CD4-positive, alpha-beta T cell (primary cell): ENCODE measurements around the gene SMOC1. TPM values are rescaled to one million over a fixed set of nuclear protein-coding genes. Genes with fewer than 3 reads are reported as not detected.

ENCODE experiments used
- ATAC-seq: fragments of 200-7000 bp; cut with Tn5 transposase; one replicate; pipeline ENCODE4 v1.10.0; 2022; ENCODE audit warnings: mild to moderate bottlenecking; ENCODE audit not compliant: poor library complexity
- CTCF ChIA-PET: fragments of 350-600 bp; sonication (Branson Sonifier 250); formaldehyde crosslinking; loops from one replicate; lab custom pipeline; 2021; ENCODE audit warnings: antibody characterized with exemption, inconsistent platforms; lab: Charles Lee
- POLR2A ChIA-PET: fragments of 350-600 bp; sonication (Branson Sonifier 250); formaldehyde crosslinking; loops from one replicate; lab custom pipeline; 2021; ENCODE audit warnings: antibody characterized with exemption, inconsistent platforms; lab: Charles Lee
- DNase-seq, 14 experiments: peaks; one replicate each; pipeline ENCODE4 v3.0.0-alpha.2; 2013 to 2020; ENCODE audit warnings: mixed read lengths in 2 of 14
- H3K27ac ChIP-seq, 2 donors: one replicate each; pipeline versions ENCODE4 v1.5.1 to v1.7.0; 2013; ENCODE audit warnings: low read length in 2 of 2, low read depth in 1 of 2, mild to moderate bottlenecking in 1 of 2
- H3K27me3 ChIP-seq, 2 experiments: 1 replicate in 1 of 2; 2 replicates in 1 of 2; pipeline versions ENCODE4 v1.6.1 to v1.7.0; 2013; ENCODE audit warnings: low read length in 2 of 2, control low read depth in 1 of 2, mild to moderate bottlenecking in 1 of 2, moderate library complexity in 1 of 2; ENCODE audit not compliant: insufficient read depth in 2 of 2, control insufficient read depth in 1 of 2
- H3K36me3 ChIP-seq: one replicate; pipeline ENCODE4 v1.6.1; 2013; ENCODE audit warnings: low read length, control low read depth; ENCODE audit not compliant: insufficient read depth
- H3K4me1 ChIP-seq: one replicate; pipeline ENCODE4 v1.6.1; 2013; ENCODE audit warnings: low read length, control low read depth; ENCODE audit not compliant: insufficient read depth
- H3K4me3 ChIP-seq: one replicate; pipeline ENCODE4 v1.5.1; 2013; ENCODE audit warnings: mild to moderate bottlenecking, low read length, moderate library complexity
- H3K9me3 ChIP-seq, 2 experiments: 1 replicate in 1 of 2; 2 replicates in 1 of 2; pipeline versions ENCODE4 v1.6.1 to v1.7.0; 2013; ENCODE audit warnings: low read length in 2 of 2, mild to moderate bottlenecking in 2 of 2, control low read depth in 1 of 2, moderate library complexity in 1 of 2; ENCODE audit not compliant: control insufficient read depth in 1 of 2, insufficient read depth in 1 of 2
- H3K27ac Mint-ChIP-seq: one replicate; pipeline ENCODE4 v1.8.0; 2020; ENCODE audit warnings: mixed read lengths
- H3K27me3 Mint-ChIP-seq: one replicate; pipeline ENCODE4 v1.8.0; 2021; ENCODE audit warnings: mixed read lengths
- H3K36me3 Mint-ChIP-seq: one replicate; pipeline ENCODE4 v1.8.0; 2021; ENCODE audit warnings: low read depth, mixed read lengths
- H3K4me1 Mint-ChIP-seq: one replicate; pipeline ENCODE4 v1.8.0; 2021; ENCODE audit warnings: low read depth, mixed read lengths
- H3K4me3 Mint-ChIP-seq: one replicate; pipeline ENCODE4 v1.8.0; 2020; ENCODE audit warnings: mild to moderate bottlenecking, mixed read lengths
- H3K9me3 Mint-ChIP-seq: one replicate; pipeline ENCODE4 v1.8.0; 2020; ENCODE audit warnings: mixed read lengths
- CTCF ChIP-seq: fragments of 200-600 bp; IDR thresholded peaks from one replicate; pipeline ENCODE4 v1.8.0; 2022; ENCODE audit warnings: antibody characterized with exemption, mild to moderate bottlenecking
- intact Hi-C, 2 experiments: fragments of 100-400 bp; cut with DNase I in 1 of 2; cut with micrococcal nuclease in 1 of 2; formaldehyde crosslinking; loops; one replicate each; pipeline versions ENCODE4 v1.15.1 to v1.9.0; 2023 to 2025; cut with DNase I, micrococcal nuclease
- total RNA-seq, 174 experiments: library from RNA in 2 of 174; stranded (reverse) in 2 of 174; gene quantifications; one replicate each; pipeline ENCODE4 v1.2.3 and lab custom pipeline; 2021 to 2026

Gene SMOC1
- total RNA-seq, 2 experiments from 2014 or later, result not detected

- H3K9me3 Mint-ChIP-seq, result no peaks in the 10 kb centered on the region
- ChIA-PET POLR2A (no interaction called here), CTCF (no interaction called here)
- no peak overlapping the region for H3K4me3 Mint-ChIP-seq
- no peak for DNase-seq
- Histone ChIP-seq H3K36me3 (no peaks in the 10 kb centered on the region), H3K27me3 (no peaks in the 10 kb centered on the region), H3K27ac (no peak overlapping the region), H3K9me3 (no peaks in the 10 kb centered on the region), H3K4me1 (no peaks in the 10 kb centered on the region), H3K4me3 (no peak overlapping the region)
- H3K27ac Mint-ChIP-seq, result no peak overlapping the region
- TF ChIP-seq CTCF, result no peak
- no peaks in the 10 kb centered on the region for H3K4me1 Mint-ChIP-seq
- ATAC-seq, result no peak
- H3K27me3 Mint-ChIP-seq, result peaks cover 10% of the 10 kb centered on the region
- H3K36me3 Mint-ChIP-seq, result no peaks in the 10 kb centered on the region
- intact Hi-C loops, result no loop called here
Measured at GRCh38 chr14:70011708-70012107, 132.5 kb downstream of the SMOC1 start.

GRCh38 chr14:70013271-70013873, 134.2 kb downstream of the SMOC1 start:
- ATAC-seq (no peak), DNase-seq (peak in 2 of 14 experiments; percentile 1 to 7)
- Mint-ChIP-seq H3K9me3 (no peaks in the 10 kb centered on the region), H3K4me1 (peaks cover under 1% of the 10 kb centered on the region), H3K27ac (no peak overlapping the region), H3K4me3 (no peak overlapping the region), H3K27me3 (peaks cover 12% of the 10 kb centered on the region), H3K36me3 (no peaks in the 10 kb centered on the region)
- Histone ChIP-seq H3K9me3 (no peaks in the 10 kb centered on the region), H3K4me1 (peaks cover under 1% of the 10 kb centered on the region), H3K36me3 (no peaks in the 10 kb centered on the region), H3K27me3 (no peaks in the 10 kb centered on the region), H3K27ac (no peak overlapping the region), H3K4me3 (no peak overlapping the region)
- no peak for TF ChIP-seq CTCF
- ChIA-PET POLR2A (no interaction called here), CTCF (no interaction called here)
- intact Hi-C loops, result no loop called here

GRCh38 chr14:70014406-70015095, 135.3 kb downstream of the SMOC1 start:
- no peaks in the 10 kb centered on the region for H3K9me3 Mint-ChIP-seq
- H3K27ac Mint-ChIP-seq, result no peak overlapping the region
- CTCF ChIA-PET, result no interaction called here
- H3K4me3 Mint-ChIP-seq, result no peak overlapping the region
- peaks cover 4% of the 10 kb centered on the region for H3K4me1 Mint-ChIP-seq
- Histone ChIP-seq H3K36me3 (no peaks in the 10 kb centered on the region), H3K4me3 (no peak overlapping the region), H3K27ac (no peak overlapping the region), H3K9me3 (no peaks in the 10 kb centered on the region), H3K27me3 (no peaks in the 10 kb centered on the region), H3K4me1 (peaks cover 8% of the 10 kb centered on the region)
- no peak for ATAC-seq
- no peaks in the 10 kb centered on the region for H3K36me3 Mint-ChIP-seq
- peaks cover 12% of the 10 kb centered on the region for H3K27me3 Mint-ChIP-seq
- TF ChIP-seq CTCF, result no peak
- intact Hi-C loops, result no loop called here
- DNase-seq, result no peak
- POLR2A ChIA-PET, result no interaction called here
